Measurements from ENCODE around the gene DIP2A. TPM values are rescaled to one million over a fixed set of nuclear protein-coding genes. Genes with fewer than 3 reads are reported as not detected.

The DIP2A gene
- total and polyA plus RNA-seq, 2 of the 13 experiments (the other 11 are each of a cell fraction or from before 2014, with no cell fraction given): 18.5 to 37.6 TPM

DNA sequence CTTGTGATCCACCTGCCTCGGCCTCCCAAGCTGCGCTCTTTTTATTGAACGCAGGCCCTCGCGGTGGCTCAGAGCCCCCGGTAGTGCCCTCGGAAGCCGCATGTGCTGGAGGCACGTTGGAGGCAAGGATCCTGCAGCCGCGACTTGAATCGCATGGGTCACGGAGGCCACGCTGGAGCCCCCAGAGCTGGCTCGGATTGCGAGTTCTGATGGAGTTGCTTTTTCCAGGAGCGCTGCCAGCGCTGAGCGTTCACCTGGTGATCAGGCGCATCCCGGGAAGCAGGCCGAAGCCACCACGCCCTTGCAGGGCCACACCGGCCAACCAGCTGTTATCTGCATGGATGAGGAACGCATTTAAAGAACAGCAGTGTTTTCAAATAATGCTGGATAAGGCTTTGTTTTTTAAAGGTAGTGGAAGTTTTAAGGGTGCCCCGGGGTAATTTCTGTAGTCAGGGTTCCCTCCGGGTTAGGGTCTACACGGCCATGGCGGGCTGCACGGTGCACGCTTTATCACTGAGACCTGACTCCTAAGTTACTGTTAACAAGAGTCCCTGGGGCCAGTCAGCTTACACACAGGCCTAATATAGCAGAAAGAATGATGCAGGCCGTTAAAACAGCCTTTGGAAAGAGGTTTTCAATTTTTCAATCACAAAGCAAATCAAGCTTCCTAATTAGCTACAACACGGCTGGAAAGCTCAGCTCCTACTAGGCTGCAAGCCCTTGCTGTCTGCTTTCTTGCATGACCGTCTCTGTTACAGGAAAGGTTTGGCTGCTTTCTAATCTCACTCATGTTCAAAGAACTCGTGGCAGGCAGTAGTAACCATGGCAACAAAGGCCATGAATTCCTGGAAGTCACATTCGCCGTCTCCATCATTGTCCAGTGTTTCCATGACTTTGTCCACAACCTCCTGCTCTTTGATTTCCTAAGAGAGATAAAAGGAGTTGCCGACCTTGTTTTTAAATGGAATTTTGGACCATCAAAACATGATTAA is 140.2 kb downstream of the DIP2A start (continued):
- no peak for TF ChIP-seq ZEB1 (IDR thresholded peaks at IDR 0.05; ENCODE audit: insufficient replicate concordance, low read depth)
- TF ChIP-seq, protein P1, sequence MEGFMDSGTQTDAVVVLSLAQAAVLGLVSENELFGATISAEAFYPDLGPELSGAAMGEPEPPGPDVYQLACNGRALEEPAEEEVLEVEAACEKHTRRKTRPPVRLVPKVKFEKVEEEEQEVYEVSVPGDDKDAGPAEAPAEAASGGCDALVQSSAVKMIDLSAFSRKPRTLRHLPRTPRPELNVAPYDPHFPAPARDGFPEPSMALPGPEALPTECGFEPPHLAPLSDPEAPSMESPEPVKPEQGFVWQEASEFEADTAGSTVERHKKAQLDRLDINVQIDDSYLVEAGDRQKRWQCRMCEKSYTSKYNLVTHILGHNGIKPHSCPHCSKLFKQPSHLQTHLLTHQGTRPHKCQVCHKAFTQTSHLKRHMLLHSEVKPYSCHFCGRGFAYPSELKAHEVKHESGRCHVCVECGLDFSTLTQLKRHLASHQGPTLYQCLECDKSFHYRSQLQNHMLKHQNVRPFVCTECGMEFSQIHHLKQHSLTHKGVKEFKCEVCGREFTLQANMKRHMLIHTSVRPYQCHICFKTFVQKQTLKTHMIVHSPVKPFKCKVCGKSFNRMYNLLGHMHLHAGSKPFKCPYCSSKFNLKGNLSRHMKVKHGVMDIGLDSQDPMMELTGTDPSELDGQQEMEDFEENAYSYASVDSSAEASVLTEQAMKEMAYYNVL (CRISPR knock-in tag; IDR thresholded peaks at IDR 0.05; ENCODE audit: borderline replicate concordance): no peak
- TF ChIP-seq ZNF557 (CRISPR knock-in tag; IDR thresholded peaks at IDR 0.05): no peak
- no peak for TF ChIP-seq NFYB (CRISPR knock-in tag; IDR thresholded peaks at IDR 0.05)
- no peak for TF ChIP-seq ZNF121 (CRISPR knock-in tag; IDR thresholded peaks at IDR 0.05)
- no peak for TF ChIP-seq IRX3 (CRISPR knock-in tag; IDR thresholded peaks at IDR 0.05; ENCODE audit: borderline replicate concordance, low read depth)
- TF ChIP-seq, protein P2, sequence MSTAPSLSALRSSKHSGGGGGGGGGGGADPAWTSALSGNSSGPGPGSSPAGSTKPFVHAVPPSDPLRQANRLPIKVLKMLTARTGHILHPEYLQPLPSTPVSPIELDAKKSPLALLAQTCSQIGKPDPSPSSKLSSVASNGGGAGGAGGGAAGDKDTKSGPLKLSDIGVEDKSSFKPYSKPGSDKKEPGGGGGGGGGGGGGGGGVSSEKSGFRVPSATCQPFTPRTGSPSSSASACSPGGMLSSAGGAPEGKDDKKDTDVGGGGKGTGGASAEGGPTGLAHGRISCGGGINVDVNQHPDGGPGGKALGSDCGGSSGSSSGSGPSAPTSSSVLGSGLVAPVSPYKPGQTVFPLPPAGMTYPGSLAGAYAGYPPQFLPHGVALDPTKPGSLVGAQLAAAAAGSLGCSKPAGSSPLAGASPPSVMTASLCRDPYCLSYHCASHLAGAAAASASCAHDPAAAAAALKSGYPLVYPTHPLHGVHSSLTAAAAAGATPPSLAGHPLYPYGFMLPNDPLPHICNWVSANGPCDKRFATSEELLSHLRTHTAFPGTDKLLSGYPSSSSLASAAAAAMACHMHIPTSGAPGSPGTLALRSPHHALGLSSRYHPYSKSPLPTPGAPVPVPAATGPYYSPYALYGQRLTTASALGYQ (CRISPR knock-in tag; IDR thresholded peaks at IDR 0.05): no peak
- TF ChIP-seq GTF3A (CRISPR knock-in tag; conservative IDR thresholded peaks at IDR 0.05): no peak
- TF ChIP-seq, protein P3, sequence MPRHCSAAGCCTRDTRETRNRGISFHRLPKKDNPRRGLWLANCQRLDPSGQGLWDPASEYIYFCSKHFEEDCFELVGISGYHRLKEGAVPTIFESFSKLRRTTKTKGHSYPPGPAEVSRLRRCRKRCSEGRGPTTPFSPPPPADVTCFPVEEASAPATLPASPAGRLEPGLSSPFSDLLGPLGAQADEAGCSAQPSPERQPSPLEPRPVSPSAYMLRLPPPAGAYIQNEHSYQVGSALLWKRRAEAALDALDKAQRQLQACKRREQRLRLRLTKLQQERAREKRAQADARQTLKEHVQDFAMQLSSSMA (CRISPR knock-in tag; IDR thresholded peaks at IDR 0.05): no peak
- TF ChIP-seq, protein P4, sequence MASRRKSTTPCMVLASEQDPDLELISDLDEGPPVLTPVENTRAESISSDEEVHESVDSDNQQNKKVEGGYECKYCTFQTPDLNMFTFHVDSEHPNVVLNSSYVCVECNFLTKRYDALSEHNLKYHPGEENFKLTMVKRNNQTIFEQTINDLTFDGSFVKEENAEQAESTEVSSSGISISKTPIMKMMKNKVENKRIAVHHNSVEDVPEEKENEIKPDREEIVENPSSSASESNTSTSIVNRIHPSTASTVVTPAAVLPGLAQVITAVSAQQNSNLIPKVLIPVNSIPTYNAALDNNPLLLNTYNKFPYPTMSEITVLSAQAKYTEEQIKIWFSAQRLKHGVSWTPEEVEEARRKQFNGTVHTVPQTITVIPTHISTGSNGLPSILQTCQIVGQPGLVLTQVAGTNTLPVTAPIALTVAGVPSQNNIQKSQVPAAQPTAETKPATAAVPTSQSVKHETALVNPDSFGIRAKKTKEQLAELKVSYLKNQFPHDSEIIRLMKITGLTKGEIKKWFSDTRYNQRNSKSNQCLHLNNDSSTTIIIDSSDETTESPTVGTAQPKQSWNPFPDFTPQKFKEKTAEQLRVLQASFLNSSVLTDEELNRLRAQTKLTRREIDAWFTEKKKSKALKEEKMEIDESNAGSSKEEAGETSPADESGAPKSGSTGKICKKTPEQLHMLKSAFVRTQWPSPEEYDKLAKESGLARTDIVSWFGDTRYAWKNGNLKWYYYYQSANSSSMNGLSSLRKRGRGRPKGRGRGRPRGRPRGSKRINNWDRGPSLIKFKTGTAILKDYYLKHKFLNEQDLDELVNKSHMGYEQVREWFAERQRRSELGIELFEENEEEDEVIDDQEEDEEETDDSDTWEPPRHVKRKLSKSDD (CRISPR knock-in tag; IDR thresholded peaks at IDR 0.05; ENCODE audit: low read depth): no peak
- no peak for TF ChIP-seq LCORL (IDR thresholded peaks at IDR 0.05)
- no peak for TF ChIP-seq LCORL (CRISPR knock-in tag; IDR thresholded peaks at IDR 0.05)
- TF ChIP-seq ZKSCAN8 (CRISPR knock-in tag; IDR thresholded peaks at IDR 0.05; ENCODE audit: borderline replicate concordance): no peak
- TF ChIP-seq ZNF543 (CRISPR knock-in tag; IDR thresholded peaks at IDR 0.05): no peak
- TF ChIP-seq RBAK (CRISPR knock-in tag; IDR thresholded peaks at IDR 0.05): no peak
- no peak for TF ChIP-seq POLR2A (IDR thresholded peaks at IDR 0.05; ENCODE audit: insufficient read depth in 1 of 2, low read depth in 2 of 2, low read length in 2 of 2)
- no peak for TF ChIP-seq BRD4 (CRISPR knock-in tag; IDR thresholded peaks at IDR 0.05)
- no peak for TF ChIP-seq ZNF761 (CRISPR knock-in tag; conservative IDR thresholded peaks at IDR 0.05)
- TF ChIP-seq SMC3 (IDR thresholded peaks at IDR 0.05; ENCODE audit: low read length): peak; percentile 30; the same call in 1 of the 2 replicates
- no peak for TF ChIP-seq ZSCAN20 (CRISPR knock-in tag; IDR thresholded peaks at IDR 0.05; ENCODE audit: borderline replicate concordance)
- TF ChIP-seq CCDC6 (CRISPR knock-in tag; IDR thresholded peaks at IDR 0.05): no peak

All from HepG2 (cell line).